Esophagus muscularis mucosa (tissue), 2 donors: Measurements from ENCODE around the gene CDC45.

Experiments used
- POLR2A ChIP-seq: fragments of 450-650 bp; IDR thresholded peaks from one replicate; pipeline ENCODE4 v1.6.1; 2017; ENCODE audit warnings: antibody characterized with exemption, moderate library complexity, mild to moderate bottlenecking, low read depth
- POLR2AphosphoS5 ChIP-seq, 2 donors: sonication (generic); formaldehyde crosslinking; IDR thresholded peaks; one replicate each; pipeline ENCODE4 v1.6.1; 2017; ENCODE audit warnings: antibody characterized with exemption in 2 of 2

DNA sequence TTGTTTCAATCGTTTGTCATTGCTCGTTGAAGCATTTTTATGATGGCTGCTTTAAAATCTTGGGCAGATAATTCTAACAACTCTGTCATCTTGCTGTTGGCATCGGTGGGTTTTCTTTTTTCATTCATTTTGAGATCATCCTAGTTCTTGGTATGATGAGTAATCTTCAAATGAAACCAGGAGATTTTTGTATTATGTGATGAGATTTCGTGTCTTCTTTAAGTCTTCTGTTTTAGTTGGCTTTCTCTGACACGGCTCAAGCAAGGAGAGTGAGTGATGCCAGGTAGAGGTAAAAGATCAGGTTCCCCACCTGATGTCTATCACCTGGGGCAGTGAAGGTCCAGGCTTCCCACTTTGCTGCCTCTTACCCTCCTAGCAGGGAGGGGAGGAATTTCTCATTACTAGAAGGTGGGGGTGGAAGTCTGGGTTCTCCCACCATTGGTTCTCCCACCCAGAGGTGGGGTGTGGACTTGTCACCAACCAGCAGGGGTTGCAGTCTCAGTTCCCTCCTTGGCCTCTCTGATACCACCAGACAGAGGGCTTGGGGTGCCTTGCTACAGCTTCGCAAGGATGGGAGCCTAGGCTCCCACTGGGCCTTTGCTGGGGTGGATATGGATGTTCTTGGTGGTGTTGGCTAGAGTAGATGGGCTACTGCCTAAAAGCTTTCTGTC lies 12.9 kb downstream of the CDC45 start:
- TF ChIP-seq POLR2A (no peak), POLR2AphosphoS5 (IDR thresholded peaks at IDR 0.05) (no peak)
